Neural cell (in vitro differentiated cells): ENCODE measurements around the gene NAPG. TPM values are rescaled to one million over a fixed set of nuclear protein-coding genes. Genes with fewer than 3 reads are reported as not detected.

ENCODE experiments used
- H2AFZ ChIP-seq: fragments of 200-600, 300-800 bp; sonication (generic), shearing (Covaris generic); 2 replicates; pipeline ENCODE4 v1.6.0; 2014; ENCODE audit warnings: low read depth, mild to moderate bottlenecking, antibody characterized with exemption, low read length, moderate library complexity
- H3F3A ChIP-seq: fragments of 200-600 bp; shearing (Covaris generic); 2 replicates; pipeline ENCODE4 v1.6.1; 2016; ENCODE audit warnings: mild to moderate bottlenecking, moderate library complexity, mixed read lengths, antibody characterized with exemption, low read length; ENCODE audit not compliant: insufficient read depth, poor library complexity, severe bottlenecking
- H3K27ac ChIP-seq: fragments of 200-600, 300-800 bp; sonication (generic), shearing (Covaris generic); 2 replicates; pipeline ENCODE4 v1.5.1; 2014; ENCODE audit warnings: mild to moderate bottlenecking, low read length, moderate library complexity
- H3K27me3 ChIP-seq: fragments of 300-800, 200-600 bp; sonication (generic), shearing (Covaris generic); 2 replicates; pipeline ENCODE4 v1.6.0; 2014; ENCODE audit warnings: mild to moderate bottlenecking, low read depth, low read length, moderate library complexity; ENCODE audit not compliant: insufficient read depth
- H3K36me3 ChIP-seq: fragments of 300-800, 200-600 bp; sonication (generic), shearing (Covaris generic); 2 replicates; pipeline ENCODE4 v1.5.1; 2014; ENCODE audit warnings: mild to moderate bottlenecking, antibody characterized with exemption, low read length, moderate library complexity; ENCODE audit not compliant: insufficient read depth
- H3K4me2 ChIP-seq: fragments of 300-800, 200-600 bp; sonication (generic), shearing (Covaris generic); 2 replicates; pipeline ENCODE4 v1.6.0; 2014; ENCODE audit warnings: mild to moderate bottlenecking, low read length
- H3K4me3 ChIP-seq: fragments of 300-800, 200-600 bp; sonication (generic), shearing (Covaris generic); 2 replicates; pipeline ENCODE4 v1.5.1; 2014; ENCODE audit warnings: mild to moderate bottlenecking, low read length, moderate library complexity
- H3K79me2 ChIP-seq: fragments of 200-600 bp; shearing (Covaris generic); replicated peaks from 2 replicates; pipeline ENCODE4 v1.6.0; 2014; ENCODE audit warnings: mild to moderate bottlenecking, low read length, moderate library complexity; ENCODE audit not compliant: insufficient read depth
- H3K9ac ChIP-seq: fragments of 300-800, 200-600 bp; sonication (generic), shearing (Covaris generic); 2 replicates; pipeline ENCODE4 v1.6.1; 2016; ENCODE audit warnings: mild to moderate bottlenecking, low read length, mixed read lengths
- H3K9me2 ChIP-seq: fragments of 200-600 bp; shearing (Covaris generic); 2 replicates; pipeline ENCODE4 v1.6.1; 2016; ENCODE audit warnings: mild to moderate bottlenecking, low read length, mixed read lengths; ENCODE audit not compliant: insufficient read depth
- H3K9me3 ChIP-seq: fragments of 200-600, 300-800 bp; sonication (generic), shearing (Covaris generic); 2 replicates; pipeline ENCODE4 v1.6.1; 2016; ENCODE audit warnings: mild to moderate bottlenecking, mixed run types, low read length, moderate library complexity, mixed read lengths
- H4K20me1 ChIP-seq: fragments of 200-600 bp; shearing (Covaris generic); 2 replicates; pipeline ENCODE4 v1.6.1; 2016; ENCODE audit warnings: mild to moderate bottlenecking, mixed run types; ENCODE audit not compliant: insufficient read depth
- EP300 ChIP-seq: fragments of 450-650 bp; conservative IDR thresholded peaks from 2 replicates; pipeline ENCODE4 v1.6.1; 2014; ENCODE audit warnings: antibody characterized with exemption, mild to moderate bottlenecking, moderate library complexity; ENCODE audit not compliant: poor library complexity, severe bottlenecking
- EZH2 ChIP-seq: fragments of 200-600, 300-800 bp; shearing (Covaris generic), sonication (generic); IDR thresholded peaks from 2 replicates; pipeline ENCODE4 v1.6.1; 2014; ENCODE audit warnings: antibody characterized with exemption, low read length, borderline replicate concordance, mild to moderate bottlenecking; ENCODE audit not compliant: insufficient read depth, poor library complexity, severe bottlenecking
- MXI1 ChIP-seq: fragments of 450-650 bp; conservative IDR thresholded peaks from 2 replicates; pipeline ENCODE4 v1.6.1; 2014; ENCODE audit warnings: antibody characterized with exemption, mild to moderate bottlenecking; ENCODE audit not compliant: poor library complexity, severe bottlenecking
- POLR2AphosphoS5 ChIP-seq: IDR thresholded peaks from 2 replicates; pipeline ENCODE4 v1.6.1; 2012
- RAD21 ChIP-seq: fragments of 450-650 bp; conservative IDR thresholded peaks from 2 replicates; pipeline ENCODE4 v1.6.1; 2014; ENCODE audit warnings: antibody characterized with exemption, mild to moderate bottlenecking, moderate library complexity
- SMC3 ChIP-seq: fragments of 450-650 bp; conservative IDR thresholded peaks from 2 replicates; pipeline ENCODE4 v1.6.1; 2014; ENCODE audit warnings: antibody characterized with exemption, mild to moderate bottlenecking, moderate library complexity; ENCODE audit not compliant: poor library complexity
- TAF1 ChIP-seq: IDR thresholded peaks from 2 replicates; pipeline ENCODE4 v1.6.1; 2012; ENCODE audit warnings: low read depth
- polyA plus RNA-seq: library from polyadenylated mRNA; depleted of rRNA; stranded (reverse); fragments of >200 nt; gene quantifications from 2 replicates; pipeline ENCODE4 v1.2.3, GENCODE V29; 2014
- TF ChIP-seq, protein P1 (sequence below): IDR thresholded peaks from 2 replicates; pipeline ENCODE4 v1.6.1; 2012; ENCODE audit warnings: borderline replicate concordance
- TF ChIP-seq, protein P2 (sequence below): fragments of 450-650 bp; IDR thresholded peaks from 2 replicates; pipeline ENCODE4 v1.5.1; 2014; ENCODE audit warnings: antibody characterized with exemption, mild to moderate bottlenecking, moderate library complexity; ENCODE audit not compliant: poor library complexity, severe bottlenecking

NAPG gene
- polyA plus RNA-seq, 1 donor from 2014 or later: 93.9 TPM

DNA sequence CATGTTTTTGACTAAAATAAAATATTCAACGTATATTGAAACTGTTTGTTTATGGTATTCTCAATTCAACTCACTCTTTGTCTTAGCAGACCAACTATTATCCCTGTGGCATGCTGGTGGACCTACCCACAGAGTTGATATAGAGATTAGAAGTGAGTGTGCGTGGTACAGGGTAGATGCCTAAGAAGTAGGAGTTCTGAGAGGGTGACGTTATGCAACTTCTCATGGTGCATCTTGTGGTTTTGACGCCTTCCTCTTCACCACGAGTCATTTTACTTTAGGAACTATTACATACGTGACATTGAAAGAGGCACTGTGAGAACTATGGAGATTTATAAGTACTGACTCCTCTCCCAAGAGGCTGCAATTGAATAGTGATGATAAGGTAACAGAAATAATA is 26.6 kb upstream of the NAPG start:
- no peaks in the 10 kb centered on the region for H3K36me3 ChIP-seq
- no peaks in the 10 kb centered on the region for H3K79me2 ChIP-seq
- no peak for TF ChIP-seq RAD21
- TF ChIP-seq EZH2: no peak
- no peak for TF ChIP-seq POLR2AphosphoS5
- H2AFZ ChIP-seq: no peak overlapping the region
- H3K4me3 ChIP-seq: no peak overlapping the region
- no peak overlapping the region for H3K9ac ChIP-seq
- H3F3A ChIP-seq: no peaks in the 10 kb centered on the region
- no peaks in the 10 kb centered on the region for H3K27me3 ChIP-seq
- no peaks in the 10 kb centered on the region for H3K9me2 ChIP-seq
- H4K20me1 ChIP-seq: no peaks in the 10 kb centered on the region
- H3K27ac ChIP-seq: no peak overlapping the region
- no peak overlapping the region for H3K4me2 ChIP-seq
- no peaks in the 10 kb centered on the region for H3K9me3 ChIP-seq

DNA sequence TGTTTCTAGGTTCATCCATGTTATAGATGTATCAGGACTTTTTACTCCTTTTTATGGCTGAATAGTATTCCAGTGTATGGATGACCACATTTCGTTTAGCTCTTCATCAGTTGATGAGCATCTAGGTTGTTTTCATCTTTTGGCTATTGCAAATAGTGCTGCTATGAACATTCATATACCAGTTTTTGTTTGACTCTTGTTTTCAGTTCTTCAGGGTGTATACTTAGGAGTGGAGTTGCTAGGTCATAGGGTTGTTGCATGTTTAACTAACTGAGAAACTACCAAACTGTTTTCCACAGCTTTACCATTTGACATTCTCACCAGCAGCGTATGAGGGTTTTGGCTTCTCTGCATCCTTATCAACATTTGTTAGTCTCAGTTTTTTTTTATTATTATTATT is 25.8 kb upstream of the NAPG start:
- Histone ChIP-seq H3K36me3 (no peaks in the 10 kb centered on the region), H3F3A (no peaks in the 10 kb centered on the region), H2AFZ (no peak overlapping the region), H3K4me3 (no peak overlapping the region), H3K79me2 (no peaks in the 10 kb centered on the region), H3K27ac (no peak overlapping the region), H3K4me2 (no peak overlapping the region), H3K9ac (no peak overlapping the region), H3K9me3 (no peaks in the 10 kb centered on the region), H4K20me1 (no peaks in the 10 kb centered on the region), H3K27me3 (no peaks in the 10 kb centered on the region), H3K9me2 (no peaks in the 10 kb centered on the region)
- TF ChIP-seq TAF1 (no peak), POLR2AphosphoS5 (no peak), EZH2 (no peak), EP300 (no peak), SMC3 (no peak), MXI1 (no peak), RAD21 (no peak)
- TF ChIP-seq, protein P1, sequence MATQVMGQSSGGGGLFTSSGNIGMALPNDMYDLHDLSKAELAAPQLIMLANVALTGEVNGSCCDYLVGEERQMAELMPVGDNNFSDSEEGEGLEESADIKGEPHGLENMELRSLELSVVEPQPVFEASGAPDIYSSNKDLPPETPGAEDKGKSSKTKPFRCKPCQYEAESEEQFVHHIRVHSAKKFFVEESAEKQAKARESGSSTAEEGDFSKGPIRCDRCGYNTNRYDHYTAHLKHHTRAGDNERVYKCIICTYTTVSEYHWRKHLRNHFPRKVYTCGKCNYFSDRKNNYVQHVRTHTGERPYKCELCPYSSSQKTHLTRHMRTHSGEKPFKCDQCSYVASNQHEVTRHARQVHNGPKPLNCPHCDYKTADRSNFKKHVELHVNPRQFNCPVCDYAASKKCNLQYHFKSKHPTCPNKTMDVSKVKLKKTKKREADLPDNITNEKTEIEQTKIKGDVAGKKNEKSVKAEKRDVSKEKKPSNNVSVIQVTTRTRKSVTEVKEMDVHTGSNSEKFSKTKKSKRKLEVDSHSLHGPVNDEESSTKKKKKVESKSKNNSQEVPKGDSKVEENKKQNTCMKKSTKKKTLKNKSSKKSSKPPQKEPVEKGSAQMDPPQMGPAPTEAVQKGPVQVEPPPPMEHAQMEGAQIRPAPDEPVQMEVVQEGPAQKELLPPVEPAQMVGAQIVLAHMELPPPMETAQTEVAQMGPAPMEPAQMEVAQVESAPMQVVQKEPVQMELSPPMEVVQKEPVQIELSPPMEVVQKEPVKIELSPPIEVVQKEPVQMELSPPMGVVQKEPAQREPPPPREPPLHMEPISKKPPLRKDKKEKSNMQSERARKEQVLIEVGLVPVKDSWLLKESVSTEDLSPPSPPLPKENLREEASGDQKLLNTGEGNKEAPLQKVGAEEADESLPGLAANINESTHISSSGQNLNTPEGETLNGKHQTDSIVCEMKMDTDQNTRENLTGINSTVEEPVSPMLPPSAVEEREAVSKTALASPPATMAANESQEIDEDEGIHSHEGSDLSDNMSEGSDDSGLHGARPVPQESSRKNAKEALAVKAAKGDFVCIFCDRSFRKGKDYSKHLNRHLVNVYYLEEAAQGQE: no peak
- TF ChIP-seq, protein P2, sequence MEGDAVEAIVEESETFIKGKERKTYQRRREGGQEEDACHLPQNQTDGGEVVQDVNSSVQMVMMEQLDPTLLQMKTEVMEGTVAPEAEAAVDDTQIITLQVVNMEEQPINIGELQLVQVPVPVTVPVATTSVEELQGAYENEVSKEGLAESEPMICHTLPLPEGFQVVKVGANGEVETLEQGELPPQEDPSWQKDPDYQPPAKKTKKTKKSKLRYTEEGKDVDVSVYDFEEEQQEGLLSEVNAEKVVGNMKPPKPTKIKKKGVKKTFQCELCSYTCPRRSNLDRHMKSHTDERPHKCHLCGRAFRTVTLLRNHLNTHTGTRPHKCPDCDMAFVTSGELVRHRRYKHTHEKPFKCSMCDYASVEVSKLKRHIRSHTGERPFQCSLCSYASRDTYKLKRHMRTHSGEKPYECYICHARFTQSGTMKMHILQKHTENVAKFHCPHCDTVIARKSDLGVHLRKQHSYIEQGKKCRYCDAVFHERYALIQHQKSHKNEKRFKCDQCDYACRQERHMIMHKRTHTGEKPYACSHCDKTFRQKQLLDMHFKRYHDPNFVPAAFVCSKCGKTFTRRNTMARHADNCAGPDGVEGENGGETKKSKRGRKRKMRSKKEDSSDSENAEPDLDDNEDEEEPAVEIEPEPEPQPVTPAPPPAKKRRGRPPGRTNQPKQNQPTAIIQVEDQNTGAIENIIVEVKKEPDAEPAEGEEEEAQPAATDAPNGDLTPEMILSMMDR: no peak

DNA sequence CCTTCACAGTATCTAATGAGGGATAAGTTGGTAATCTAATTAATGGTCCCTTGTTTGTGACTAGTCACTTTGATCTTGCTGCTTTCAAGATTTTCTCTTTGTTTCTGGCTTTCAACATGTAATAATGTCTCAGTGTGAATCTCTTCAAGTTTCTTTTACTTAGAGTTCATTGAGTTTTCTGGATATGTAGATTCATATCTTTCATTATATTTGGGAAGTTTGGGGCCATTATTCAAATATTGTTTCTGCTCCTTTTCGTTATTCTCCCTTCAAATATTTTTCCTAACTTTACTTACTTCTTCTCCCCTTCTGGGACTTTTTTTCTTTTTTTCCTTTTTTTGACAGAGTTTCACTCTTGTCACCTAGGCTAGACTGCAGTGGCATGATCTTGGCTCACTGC is 21.1 kb upstream of the NAPG start:
- H3K4me3 ChIP-seq: no peak overlapping the region
- no peaks in the 10 kb centered on the region for H3K36me3 ChIP-seq
- no peak overlapping the region for H2AFZ ChIP-seq
- no peak overlapping the region for H3K27ac ChIP-seq
- H3K4me2 ChIP-seq: no peak overlapping the region
- H3K9ac ChIP-seq: no peak overlapping the region
- no peaks in the 10 kb centered on the region for H4K20me1 ChIP-seq
- H3F3A ChIP-seq: no peaks in the 10 kb centered on the region
- no peaks in the 10 kb centered on the region for H3K27me3 ChIP-seq
- H3K9me3 ChIP-seq: peaks cover 4% of the 10 kb centered on the region
- no peaks in the 10 kb centered on the region for H3K9me2 ChIP-seq
- no peak for TF ChIP-seq TAF1
- TF ChIP-seq, protein P2: no peak
- no peak for TF ChIP-seq EP300
- TF ChIP-seq, protein P1: no peak
- TF ChIP-seq POLR2AphosphoS5: no peak
- no peak for TF ChIP-seq SMC3
- TF ChIP-seq EZH2: no peak
- no peaks in the 10 kb centered on the region for H3K79me2 ChIP-seq
